Measurements from ENCODE around the gene BRK1. TPM values are rescaled to one million over a fixed set of nuclear protein-coding genes. Genes with fewer than 3 reads are reported as not detected.
"Not testable (repeated sequence)": the region's sequence is repeated elsewhere in the genome, so short reads cannot be mapped to it uniquely, and the experiment has no call there.

BRK1 gene
- total RNA-seq, 1 donor from 2014 or later, result 156 TPM

DNA sequence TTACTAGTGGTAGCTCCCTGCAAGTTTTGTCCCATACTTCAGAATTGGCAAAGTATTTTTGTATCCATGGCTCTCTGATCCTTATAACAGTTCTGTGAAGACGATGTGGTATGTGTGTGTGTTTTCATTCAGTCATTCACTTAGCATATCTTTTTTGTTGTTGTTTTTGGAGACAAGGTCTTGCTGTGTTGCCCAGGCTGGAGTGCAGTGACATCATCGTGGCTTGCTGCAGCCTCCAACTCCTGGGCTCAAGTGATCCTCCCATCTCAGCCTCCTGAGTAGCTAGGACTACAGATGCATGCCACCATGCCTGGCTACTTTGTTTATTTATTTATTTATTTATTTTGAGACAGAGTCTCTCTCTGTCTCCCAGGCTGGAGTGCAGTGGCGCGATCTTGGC is 60.7 kb downstream of the BRK1 start:
- DNase-seq (ENCODE audit: extremely low read depth, low read depth, low spot score), result not testable (repeated sequence)

Other genes with a start within 250 kb of the BRK1 start
- not detected in 2 replicates for gene CIDEC, start 235.4 kb upstream of the BRK1 start, total RNA-seq
- gene JAGN1, start 225.1 kb upstream of the BRK1 start, total RNA-seq, result 31.1 and 47.8 TPM in 2 replicates
- gene IL17RE, start 212.8 kb upstream of the BRK1 start, total RNA-seq, result 0.39 and 1.3 TPM in 2 replicates
- gene IL17RC, start 198.6 kb upstream of the BRK1 start, total RNA-seq, result 22.1 and 26.1 TPM in 2 replicates
- gene CRELD1, start 181.8 kb upstream of the BRK1 start, total RNA-seq, result 36.2 and 55.9 TPM in 2 replicates
- 2.5 and 3.6 TPM in 2 replicates for gene PRRT3, start 163.3 kb upstream of the BRK1 start, total RNA-seq
- 52.2 and 79.8 TPM in 2 replicates for gene EMC3, start 128.8 kb upstream of the BRK1 start, total RNA-seq
- gene FANCD2, start 89.2 kb upstream of the BRK1 start, total RNA-seq, result 5.3 and 14.6 TPM in 2 replicates
- not detected in 2 replicates for gene FANCD2OS, start 7.4 kb upstream of the BRK1 start, total RNA-seq
- 47.1 and 50.7 TPM in 2 replicates for gene VHL, start 26.1 kb downstream of the BRK1 start, total RNA-seq
- 41.6 and 50.1 TPM in 2 replicates for gene IRAK2, start 49.2 kb downstream of the BRK1 start, total RNA-seq
- 14.6 and 19.5 TPM in 2 replicates for gene TATDN2, start 132.8 kb downstream of the BRK1 start, total RNA-seq
- gene GHRL, start 177.3 kb downstream of the BRK1 start, total RNA-seq, result not detected in 2 replicates
- 185 and 191 TPM in 2 replicates for gene SEC13, start 205.4 kb downstream of the BRK1 start, total RNA-seq